Thoracic aorta (tissue), 2 donors: Measurements from ENCODE around the gene TTYH3. TPM values are rescaled to one million over a fixed set of nuclear protein-coding genes. Genes with fewer than 3 reads are reported as not detected.

Experiments used
- ATAC-seq: fragments of 150-250 bp; one replicate; pipeline ENCODE4 v1.8.0; 2017; ENCODE audit warnings: low read depth; ENCODE audit not compliant: insufficient number of reproducible peaks, low FRiP score
- DNase-seq: peaks from one replicate; pipeline ENCODE4 v3.0.0-alpha.2; 2020; ENCODE audit warnings: low spot score
- H3K27ac ChIP-seq, 2 donors: fragments of 200-600 bp; sonication (generic); 1 replicate in 1 of 2; 2 replicates in 1 of 2; pipeline ENCODE4 v1.5.1; 2016; ENCODE audit warnings: mild to moderate bottlenecking in 2 of 2, moderate library complexity in 2 of 2
- H3K27me3 ChIP-seq: fragments of 200-600 bp; sonication (generic); replicated peaks from 2 replicates; pipeline ENCODE4 v1.6.0; 2016; ENCODE audit warnings: mild to moderate bottlenecking; ENCODE audit not compliant: insufficient read depth
- H3K36me3 ChIP-seq: fragments of 200-600 bp; sonication (generic); one replicate; pipeline ENCODE4 v1.5.1; 2016
- H3K4me1 ChIP-seq, 2 donors: fragments of 200-600 bp; sonication (generic); 1 replicate in 1 of 2; 2 replicates in 1 of 2; pipeline versions ENCODE4 v1.5.1 to v1.6.0; 2016; ENCODE audit warnings: low read depth in 2 of 2, mild to moderate bottlenecking in 1 of 2; ENCODE audit not compliant: control insufficient read depth in 1 of 2
- H3K4me3 ChIP-seq: fragments of 200-600 bp; sonication (generic); 2 replicates; pipeline ENCODE4 v1.5.1; 2016; ENCODE audit warnings: mild to moderate bottlenecking
- H3K9me3 ChIP-seq: fragments of 200-600 bp; sonication (generic); 2 replicates; pipeline ENCODE4 v1.5.1; 2016
- CTCF ChIP-seq: fragments of 200-600 bp; sonication (generic); IDR thresholded peaks from one replicate; pipeline ENCODE4 v1.5.1; 2019; ENCODE audit warnings: antibody characterized with exemption
- total RNA-seq, 2 donors: library from RNA; depleted of rRNA; stranded (reverse); fragments of >200 nt; gene quantifications; one replicate each; pipeline versions ENCODE4 v1.1.0 to v1.2.3, GENCODE V29; 2016

Gene TTYH3
- total RNA-seq, 2 donors from 2014 or later, result 58.6 to 69.3 TPM

- peak; percentile 51 for ATAC-seq
- no peaks in the 10 kb centered on the region for H3K27me3 ChIP-seq
Observed at GRCh38 chr7:2680792-2681490, 49.2 kb downstream of the TTYH3 start.

GRCh38 chr7:2681929-2682799, 50.4 kb downstream of the TTYH3 start:
- no peaks in the 10 kb centered on the region for H3K9me3 ChIP-seq
- DNase-seq, result no peak
- H3K4me3 ChIP-seq, result no peak overlapping the region
- no peaks in the 10 kb centered on the region for H3K36me3 ChIP-seq
- H3K27me3 ChIP-seq, result peaks cover under 1% of the 10 kb centered on the region
- no peak for TF ChIP-seq CTCF
- no peak overlapping the region for H3K27ac ChIP-seq
- peaks cover 0 to under 1% of the 10 kb centered on the region in 2 donors for H3K4me1 ChIP-seq
- ATAC-seq, result no peak

More at GRCh38 chr7:2680792-2681490, 49.2 kb downstream of the TTYH3 start:
- peak; percentile 68 for TF ChIP-seq CTCF
- Histone ChIP-seq H3K36me3 (no peaks in the 10 kb centered on the region), H3K27ac (no peak overlapping the region), H3K9me3 (no peaks in the 10 kb centered on the region), H3K4me3 (no peak overlapping the region), H3K4me1 (no peaks in the 10 kb centered on the region)
- DNase-seq, result peak; percentile 37

- H3K27me3 ChIP-seq, result peaks cover 8% of the 10 kb centered on the region
- no peaks in the 10 kb centered on the region for H3K36me3 ChIP-seq
- DNase-seq (no peak), ATAC-seq (no peak)
- H3K4me1 ChIP-seq, result peaks cover 17 to 24% of the 10 kb centered on the region in 2 donors
- no peak overlapping the region for H3K4me3 ChIP-seq
- no peaks in the 10 kb centered on the region for H3K9me3 ChIP-seq
- no peak for TF ChIP-seq CTCF
- H3K27ac ChIP-seq, result no peak overlapping the region
Observed at GRCh38 chr7:2684501-2684900, 52.7 kb downstream of the TTYH3 start.

- H3K4me3 ChIP-seq, result no peak overlapping the region
- no peak for DNase-seq
- ATAC-seq, result no peak
- peaks cover 19 to 30% of the 10 kb centered on the region in 2 donors for H3K4me1 ChIP-seq
- TF ChIP-seq CTCF, result no peak
- peaks cover 8% of the 10 kb centered on the region for H3K27me3 ChIP-seq
- no peaks in the 10 kb centered on the region for H3K36me3 ChIP-seq
- H3K9me3 ChIP-seq, result no peaks in the 10 kb centered on the region
- no peak overlapping the region for H3K27ac ChIP-seq
Observed at GRCh38 chr7:2686101-2686500, 54.3 kb downstream of the TTYH3 start.

- TF ChIP-seq CTCF, result no peak
- Histone ChIP-seq H3K4me3 (peak overlapping the region; percentile 68), H3K27ac (no peak overlapping the region), H3K27me3 (peaks cover 8% of the 10 kb centered on the region), H3K4me1 (peaks cover 19 to 30% of the 10 kb centered on the region in 2 donors), H3K9me3 (no peaks in the 10 kb centered on the region), H3K36me3 (no peaks in the 10 kb centered on the region)
- ATAC-seq (no peak), DNase-seq (no peak)
Observed at GRCh38 chr7:2687338-2687869, 55.6 kb downstream of the TTYH3 start.
